Measurements from ENCODE around the gene CLCN7.

- TF ChIP-seq CTCF (IDR thresholded peaks at IDR 0.05; ENCODE audit: control extremely low read depth in 1 of 3, insufficient read depth in 1 of 3, low read depth in 1 of 3, low read length in 3 of 3) (no peak), KDM1A (IDR thresholded peaks at IDR 0.05; ENCODE audit: borderline replicate concordance, low read length) (no peak), POLR2A (IDR thresholded peaks at IDR 0.05; ENCODE audit: control extremely low read depth in 1 of 2, low read depth in 2 of 2, low read length in 2 of 2) (no peak), SP2 (IDR thresholded peaks at IDR 0.05; ENCODE audit: low read length) (no peak), CBX5 (IDR thresholded peaks at IDR 0.05; ENCODE audit: low read depth, low read length) (no peak), KDM4A (IDR thresholded peaks at IDR 0.05; ENCODE audit: low read depth, low read length, severe bottlenecking) (no peak), EP300 (IDR thresholded peaks at IDR 0.05; ENCODE audit: borderline replicate concordance in 1 of 2, low read depth in 2 of 2, low read length in 2 of 2) (no peak), GABPA (IDR thresholded peaks at IDR 0.05; ENCODE audit: borderline replicate concordance, insufficient read depth, low read length) (no peak), YY1 (IDR thresholded peaks at IDR 0.05; ENCODE audit: low read depth, low read length) (no peak), SIRT6 (IDR thresholded peaks at IDR 0.05; ENCODE audit: low read length) (no peak), ASH2L (IDR thresholded peaks at IDR 0.05; ENCODE audit: low read length) (no peak)
These were observed 24.0 kb downstream of the CLCN7 start for GRCh38 chr16:1450841-1451240.
